NT2/D1 (cell line): ENCODE results near the gene CNBD2.

Experiments
- DNase-seq: peaks from one replicate; pipeline ENCODE4 v3.0.0-alpha.2; 2011; ENCODE audit warnings: low read depth, low spot score
- H3K27me3 ChIP-seq: 2 replicates; pipeline ENCODE4 v1.6.0; 2011; ENCODE audit warnings: mild to moderate bottlenecking; ENCODE audit not compliant: insufficient read length, insufficient read depth
- H3K36me3 ChIP-seq: 2 replicates; pipeline ENCODE4 v1.6.1; 2011; ENCODE audit warnings: mild to moderate bottlenecking, low read length, mixed read lengths; ENCODE audit not compliant: insufficient read depth, insufficient read length
- H3K4me1 ChIP-seq: 2 replicates; pipeline ENCODE4 v1.5.1; 2011; ENCODE audit not compliant: insufficient read depth, insufficient read length
- H3K4me3 ChIP-seq: 2 replicates; pipeline ENCODE4 v1.5.1; 2011; ENCODE audit warnings: low read depth; ENCODE audit not compliant: insufficient read length
- H3K9ac ChIP-seq: 2 replicates; pipeline ENCODE4 v1.6.0; 2011; ENCODE audit warnings: low read depth; ENCODE audit not compliant: insufficient read length
- H3K9me3 ChIP-seq: 2 replicates; pipeline ENCODE4 v1.5.1; 2011; ENCODE audit warnings: mild to moderate bottlenecking, low read length; ENCODE audit not compliant: insufficient read depth
- SUZ12 ChIP-seq: IDR thresholded peaks from 2 replicates; pipeline ENCODE4 v1.6.1; 2011; ENCODE audit not compliant: insufficient read length, insufficient read depth; ENCODE audit errors: extremely low read depth
- YY1 ChIP-seq: IDR thresholded peaks from 2 replicates; pipeline ENCODE4 v1.6.1; 2011; ENCODE audit not compliant: insufficient read length, insufficient read depth
- ZNF274 ChIP-seq: IDR thresholded peaks from 2 replicates; pipeline ENCODE4 v1.6.1; 2011; ENCODE audit warnings: mild to moderate bottlenecking, low read depth, low read length

The CNBD2 gene

DNA sequence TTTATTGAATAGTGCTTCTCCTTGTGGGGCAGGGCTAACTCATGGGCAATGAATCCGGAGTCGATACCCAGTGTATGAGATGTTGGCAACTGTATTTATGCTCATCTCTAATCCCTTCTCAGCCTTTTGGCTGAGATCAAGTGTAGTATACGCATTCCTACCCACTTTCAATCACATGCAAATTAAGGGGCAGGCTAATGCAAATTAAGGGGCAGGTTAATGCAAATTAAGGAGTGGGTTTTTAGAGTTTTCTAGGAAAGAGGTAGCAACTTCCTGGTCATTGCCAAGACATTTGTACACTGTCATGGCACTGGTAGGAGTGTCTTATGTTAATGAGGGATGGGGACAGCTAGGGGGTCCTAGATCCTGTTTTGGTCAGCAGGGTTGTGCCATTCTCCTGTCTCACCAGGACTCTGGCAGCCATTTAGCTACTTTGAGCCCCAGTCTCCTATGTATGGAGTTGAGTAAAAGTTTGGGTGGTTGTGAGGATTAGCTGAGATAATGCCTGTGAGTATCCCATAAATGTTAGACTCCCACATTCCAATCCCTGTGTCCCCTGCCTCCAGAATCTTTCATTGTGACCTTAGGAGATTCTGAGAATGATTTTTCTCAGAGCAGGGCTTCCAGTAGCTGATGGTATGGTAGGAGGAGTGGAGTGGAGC lies at the start of gene CNBD2:
Gene CNBD2 (plus strand): TSS at position 612 of the 662 bp plus-strand sequence. CDS start 173 bp downstream, outside the sequence.
- H3K27me3 ChIP-seq: no peaks in the 10 kb centered on the region
- DNase-seq: no peak
- no peaks in the 10 kb centered on the region for H3K36me3 ChIP-seq
- TF ChIP-seq ZNF274: no peak
- no peak for TF ChIP-seq SUZ12
- no peak for TF ChIP-seq YY1
- H3K4me3 ChIP-seq: no peak within 1 kb of the TSS
- H3K4me1 ChIP-seq: peaks cover 8% of the 10 kb centered on the region
- no peak within 1 kb of the TSS for H3K9ac ChIP-seq
- H3K9me3 ChIP-seq: peaks cover 8% of the 10 kb centered on the region

DNA sequence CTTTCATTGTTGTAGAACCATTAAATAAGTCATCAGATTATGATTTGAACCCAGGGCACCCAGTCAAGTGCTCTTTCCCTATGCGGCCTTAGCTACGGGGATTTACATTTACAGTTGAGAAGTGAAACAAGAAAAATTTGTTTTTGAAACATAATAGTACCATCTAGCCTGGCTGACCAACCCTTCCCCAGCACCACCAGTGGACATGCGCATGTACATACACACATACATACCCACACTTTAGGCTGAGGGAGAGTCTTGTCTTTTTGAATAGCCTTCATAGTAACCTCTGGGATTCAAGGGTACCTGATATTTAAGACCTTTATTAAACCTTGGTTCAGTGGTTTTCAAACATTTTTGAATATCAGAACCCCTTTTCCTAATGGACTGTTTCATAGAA lies 47.9 kb upstream of the CNBD2 start:
- TF ChIP-seq ZNF274: no peak
- no peak for TF ChIP-seq YY1
- no peak for TF ChIP-seq SUZ12

DNA sequence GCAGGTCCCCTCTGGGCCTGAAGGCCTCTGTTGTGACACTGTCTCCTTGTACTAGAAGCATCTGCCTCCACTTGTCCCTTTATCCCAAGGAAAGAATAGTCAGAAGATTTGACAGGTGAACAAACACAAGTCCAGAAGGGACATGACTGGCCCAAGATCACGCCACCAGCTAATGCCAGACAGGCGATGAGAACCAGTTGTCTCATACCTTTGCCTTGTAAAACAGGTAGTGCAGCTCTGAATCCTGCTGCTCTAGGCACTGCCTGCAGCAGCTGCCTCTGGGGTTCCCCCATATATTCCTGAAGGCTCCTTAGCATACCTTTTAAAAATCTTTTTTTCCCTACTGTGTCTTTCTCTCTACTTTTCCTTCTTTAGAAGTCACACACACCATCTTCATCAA lies 39.1 kb upstream of the CNBD2 start:
- Histone ChIP-seq H3K9me3 (no peaks in the 10 kb centered on the region), H3K27me3 (no peaks in the 10 kb centered on the region), H3K4me3 (no peak overlapping the region), H3K36me3 (peaks cover 42% of the 10 kb centered on the region), H3K4me1 (peaks cover 4% of the 10 kb centered on the region), H3K9ac (no peak overlapping the region)
- DNase-seq: no peak
- TF ChIP-seq YY1: no peak
- TF ChIP-seq ZNF274: no peak
- TF ChIP-seq SUZ12: no peak

More for the DNA sequence above, 47.9 kb upstream of the CNBD2 start:
- Histone ChIP-seq H3K9ac (no peak overlapping the region), H3K9me3 (no peaks in the 10 kb centered on the region), H3K4me3 (no peak overlapping the region), H3K27me3 (no peaks in the 10 kb centered on the region), H3K4me1 (no peaks in the 10 kb centered on the region), H3K36me3 (peaks cover 45% of the 10 kb centered on the region)
- DNase-seq: no peak

DNA sequence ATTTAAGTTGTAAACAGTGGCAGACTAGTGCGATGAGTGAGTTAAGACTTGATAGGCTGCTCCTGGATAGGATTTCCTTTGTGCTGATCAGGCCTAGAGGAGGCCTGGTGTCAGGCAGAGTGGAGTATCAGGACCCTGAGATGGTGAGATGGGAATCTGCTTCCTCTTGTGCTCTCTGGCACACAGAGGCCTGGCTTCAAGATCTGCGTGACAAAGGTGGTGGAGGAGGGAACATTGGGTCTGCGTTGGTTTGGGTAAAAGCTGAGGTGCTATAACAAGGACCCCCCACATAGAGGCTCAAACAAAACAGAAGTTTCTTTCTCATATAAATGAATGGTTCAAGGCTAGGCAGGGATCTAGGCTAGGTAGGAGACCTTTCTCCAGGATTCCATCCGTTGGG lies 34.3 kb upstream of the CNBD2 start:
- H3K27me3 ChIP-seq: no peaks in the 10 kb centered on the region
- peaks cover 51% of the 10 kb centered on the region for H3K36me3 ChIP-seq
- peak; percentile 87 for DNase-seq
- no peak overlapping the region for H3K4me3 ChIP-seq
- peaks cover 4% of the 10 kb centered on the region for H3K4me1 ChIP-seq
- TF ChIP-seq ZNF274: no peak
- TF ChIP-seq SUZ12: no peak
- TF ChIP-seq YY1: no peak
- no peak overlapping the region for H3K9ac ChIP-seq
- H3K9me3 ChIP-seq: no peaks in the 10 kb centered on the region

DNA sequence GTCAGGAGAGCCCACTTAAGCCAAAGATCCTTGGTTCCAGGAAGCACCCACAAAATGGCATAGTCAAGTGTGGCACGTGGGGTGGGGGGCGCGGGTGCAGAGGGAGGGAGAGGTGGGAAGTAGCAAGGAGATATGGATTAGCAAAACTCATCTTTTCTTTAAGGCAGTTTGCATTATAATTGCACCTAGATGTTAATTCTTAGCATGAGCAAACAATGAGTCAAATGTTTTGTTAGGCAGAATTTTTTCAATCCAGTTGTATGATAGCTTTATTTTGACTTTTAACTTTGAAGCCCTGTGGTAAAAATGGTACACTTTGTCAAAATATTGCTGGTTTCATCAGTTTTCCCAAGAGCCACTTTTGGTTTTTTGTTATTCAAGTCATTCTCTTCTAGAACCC lies 29.1 kb upstream of the CNBD2 start:
- DNase-seq: no peak
- H3K9ac ChIP-seq: no peak overlapping the region
- H3K4me1 ChIP-seq: peaks cover 2% of the 10 kb centered on the region
- no peaks in the 10 kb centered on the region for H3K9me3 ChIP-seq
- no peaks in the 10 kb centered on the region for H3K27me3 ChIP-seq
- H3K36me3 ChIP-seq: peaks cover 65% of the 10 kb centered on the region
- TF ChIP-seq SUZ12: no peak
- TF ChIP-seq YY1: no peak
- no peak for TF ChIP-seq ZNF274
- H3K4me3 ChIP-seq: no peak overlapping the region

DNA sequence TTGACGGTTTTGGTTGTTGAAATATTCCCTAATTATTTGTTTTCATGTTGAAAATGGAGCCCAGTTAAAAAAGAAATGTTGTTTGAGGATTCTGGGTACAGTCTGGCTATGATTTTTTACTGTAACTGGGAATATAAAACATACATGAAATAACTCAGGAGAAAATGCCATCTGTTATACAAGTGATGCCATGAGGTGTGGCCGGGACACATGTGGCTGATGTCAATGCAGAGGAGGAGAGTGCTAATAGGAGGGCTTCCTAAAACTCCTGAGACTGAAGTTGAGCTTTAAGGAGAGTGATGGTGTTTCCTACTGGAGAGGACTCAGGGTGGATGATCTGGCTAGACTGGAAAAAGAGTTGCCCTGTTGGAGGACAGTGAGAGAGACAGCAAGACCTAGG lies 26.8 kb upstream of the CNBD2 start:
- TF ChIP-seq ZNF274: no peak
- no peak for TF ChIP-seq SUZ12
- no peak for TF ChIP-seq YY1
- H3K9me3 ChIP-seq: no peaks in the 10 kb centered on the region
- no peak overlapping the region for H3K4me3 ChIP-seq
- no peaks in the 10 kb centered on the region for H3K27me3 ChIP-seq
- no peak for DNase-seq
- peaks cover 63% of the 10 kb centered on the region for H3K36me3 ChIP-seq
- peaks cover 2% of the 10 kb centered on the region for H3K4me1 ChIP-seq
- no peak overlapping the region for H3K9ac ChIP-seq

DNA sequence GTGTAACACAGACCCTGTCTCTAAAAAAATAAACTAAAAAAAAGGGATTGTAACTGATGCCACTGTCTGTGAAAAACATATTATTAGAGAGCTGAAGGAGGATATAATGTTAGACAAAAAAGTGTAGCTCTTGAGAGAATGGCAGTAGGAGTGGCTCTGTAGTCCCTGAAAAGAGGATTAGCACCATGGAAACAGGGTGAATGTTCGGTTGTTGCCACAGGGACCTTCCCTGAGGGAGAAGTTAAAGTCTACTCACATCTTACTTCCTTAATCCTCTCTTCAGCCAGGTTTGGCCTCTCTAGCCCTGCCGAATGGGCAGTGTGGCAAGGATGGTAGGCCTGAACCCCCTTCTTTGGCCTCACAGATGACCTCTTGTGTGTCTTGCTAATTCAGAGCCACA lies 26.1 kb upstream of the CNBD2 start:
- no peak for DNase-seq
- no peaks in the 10 kb centered on the region for H3K27me3 ChIP-seq
- peak overlapping the region; percentile 5 for H3K9ac ChIP-seq
- no peaks in the 10 kb centered on the region for H3K9me3 ChIP-seq
- H3K4me3 ChIP-seq: no peak overlapping the region
- H3K4me1 ChIP-seq: peaks cover 2% of the 10 kb centered on the region
- no peak for TF ChIP-seq ZNF274
- TF ChIP-seq YY1: no peak
- TF ChIP-seq SUZ12: no peak
- peaks cover 63% of the 10 kb centered on the region for H3K36me3 ChIP-seq
